OCI-LY1 (cell line): Measurements from ENCODE around the gene LMTK2.
"Not testable (repeated sequence)": the region's sequence is repeated elsewhere in the genome, so short reads cannot be mapped to it uniquely, and the experiment has no call there.

Source experiments
- H2AFZ ChIP-seq: fragments of 200-600 bp; sonication (generic), shearing (Covaris generic); 2 replicates; pipeline ENCODE4 v1.6.0; 2014; ENCODE audit warnings: antibody characterized with exemption, mild to moderate bottlenecking, low read length
- H3F3A ChIP-seq: fragments of 200-600 bp; sonication (generic), shearing (Covaris generic); 2 replicates; pipeline ENCODE4 v1.6.0; 2014; ENCODE audit warnings: mild to moderate bottlenecking, antibody characterized with exemption, low read length, moderate library complexity; ENCODE audit not compliant: insufficient read depth
- H3K27ac ChIP-seq: fragments of 200-600 bp; sonication (generic); 2 replicates; pipeline ENCODE4 v1.5.1; 2014; ENCODE audit warnings: low read length, mixed run types, mild to moderate bottlenecking, low read depth; ENCODE audit not compliant: poor library complexity, severe bottlenecking
- H3K27me3 ChIP-seq: fragments of 200-600 bp; sonication (generic); 2 replicates; pipeline ENCODE4 v1.6.0; 2014; ENCODE audit warnings: antibody characterized with exemption, mild to moderate bottlenecking, low read length, moderate library complexity; ENCODE audit not compliant: insufficient read depth
- H3K36me3 ChIP-seq: fragments of 200-600 bp; sonication (generic); 2 replicates; pipeline ENCODE4 v1.6.1; 2014; ENCODE audit warnings: mild to moderate bottlenecking, antibody characterized with exemption, low read length, moderate library complexity, mixed read lengths; ENCODE audit not compliant: insufficient read depth
- H3K4me1 ChIP-seq: fragments of 200-600 bp; sonication (generic); 2 replicates; pipeline ENCODE4 v1.5.1; 2014; ENCODE audit warnings: mild to moderate bottlenecking, low read length, moderate library complexity; ENCODE audit not compliant: insufficient read depth, severe bottlenecking
- H3K4me2 ChIP-seq: fragments of 200-600 bp; sonication (generic), shearing (Covaris generic); 2 replicates; pipeline ENCODE4 v1.6.1; 2014; ENCODE audit warnings: low read length
- H3K4me3 ChIP-seq: fragments of 200-600 bp; sonication (generic); 2 replicates; pipeline ENCODE4 v1.5.1; 2014; ENCODE audit warnings: low read length, low read depth, mild to moderate bottlenecking, mixed read lengths; ENCODE audit not compliant: poor library complexity, severe bottlenecking
- H3K79me2 ChIP-seq: fragments of 200-600 bp; shearing (Covaris generic); 2 replicates; pipeline ENCODE4 v1.6.1; 2016; ENCODE audit warnings: mixed run types, low read length, mixed read lengths; ENCODE audit not compliant: insufficient read depth
- H3K9ac ChIP-seq: fragments of 200-600 bp; sonication (generic), shearing (Covaris generic); 2 replicates; pipeline ENCODE4 v1.6.1; 2014; ENCODE audit warnings: mild to moderate bottlenecking, low read length, mixed read lengths
- H3K9me2 ChIP-seq: fragments of 200-600 bp; sonication (generic), shearing (Covaris generic); 2 replicates; pipeline ENCODE4 v1.6.1; 2014; ENCODE audit warnings: low read depth, mild to moderate bottlenecking, low read length, mixed read lengths
- H3K9me3 ChIP-seq: fragments of 200-600 bp; shearing (Covaris generic); 2 replicates; pipeline ENCODE4 v1.6.1; 2014; ENCODE audit warnings: low read length, mixed read lengths
- H4K20me1 ChIP-seq: fragments of 200-600 bp; sonication (generic), shearing (Covaris generic); 2 replicates; pipeline ENCODE4 v1.6.0; 2016; ENCODE audit warnings: mild to moderate bottlenecking, low read length; ENCODE audit not compliant: insufficient read depth
- CTCF ChIP-seq: fragments of 200-600 bp; sonication (generic), shearing (Covaris generic); IDR thresholded peaks from 2 replicates; pipeline ENCODE4 v1.5.1; 2017; ENCODE audit warnings: mild to moderate bottlenecking, antibody characterized with exemption, low read length, moderate library complexity, mixed read lengths
- EZH2 ChIP-seq: fragments of 200-600 bp; sonication (generic), shearing (Covaris generic); IDR thresholded peaks from 2 replicates; pipeline ENCODE4 v1.8.0; 2017; ENCODE audit warnings: borderline replicate concordance, mixed run types, mild to moderate bottlenecking, antibody characterized with exemption, low read length, moderate library complexity, mixed read lengths

LMTK2 gene

GRCh38 chr7:98215561-98216495 is 109.2 kb downstream of the LMTK2 start:
- Histone ChIP-seq H3K79me2 (no peaks in the 10 kb centered on the region), H3K36me3 (peaks cover 19% of the 10 kb centered on the region; the same call in 1 of the 2 replicates), H3K4me3 (no peak overlapping the region), H2AFZ (no peak overlapping the region), H4K20me1 (peaks cover 4% of the 10 kb centered on the region), H3F3A (peaks cover 7% of the 10 kb centered on the region; the same call in 1 of the 2 replicates), H3K4me1 (peaks cover 5% of the 10 kb centered on the region), H3K27me3 (peaks cover 19% of the 10 kb centered on the region; the same call in 1 of the 2 replicates), H3K9me3 (peaks cover 5% of the 10 kb centered on the region; the same call in 1 of the 2 replicates), H3K9ac (no peak overlapping the region), H3K9me2 (no peaks in the 10 kb centered on the region), H3K4me2 (no peak overlapping the region), H3K27ac (no peak overlapping the region)
- TF ChIP-seq CTCF (no peak), EZH2 (no peak)

- TF ChIP-seq EZH2 (no peak), CTCF (no peak)
- Histone ChIP-seq H3K9ac (no peak overlapping the region), H2AFZ (no peak overlapping the region), H3K4me1 (no peaks in the 10 kb centered on the region), H3K9me3 (peaks cover 5% of the 10 kb centered on the region; the same call in 1 of the 2 replicates), H3K27me3 (peaks cover 13% of the 10 kb centered on the region; the same call in 1 of the 2 replicates), H3K4me2 (no peak overlapping the region), H3K4me3 (no peak overlapping the region), H3K9me2 (no peaks in the 10 kb centered on the region), H3F3A (peaks cover 7% of the 10 kb centered on the region; the same call in 1 of the 2 replicates), H4K20me1 (peaks cover 4% of the 10 kb centered on the region), H3K36me3 (peaks cover 19% of the 10 kb centered on the region; the same call in 1 of the 2 replicates), H3K27ac (no peak overlapping the region), H3K79me2 (no peaks in the 10 kb centered on the region)
Observed at GRCh38 chr7:98216941-98217622, 110.4 kb downstream of the LMTK2 start.

GRCh38 chr7:98217623-98218582 is 111.2 kb downstream of the LMTK2 start:
- Histone ChIP-seq H2AFZ (no peak overlapping the region), H3K27me3 (peaks cover 13% of the 10 kb centered on the region; the same call in 1 of the 2 replicates), H4K20me1 (peaks cover 4% of the 10 kb centered on the region), H3K4me3 (no peak overlapping the region), H3K9me2 (no peaks in the 10 kb centered on the region), H3K9ac (no peak overlapping the region), H3K4me1 (no peaks in the 10 kb centered on the region), H3F3A (peaks cover 7% of the 10 kb centered on the region; the same call in 1 of the 2 replicates), H3K27ac (no peak overlapping the region), H3K36me3 (peaks cover 19% of the 10 kb centered on the region; the same call in 1 of the 2 replicates), H3K79me2 (no peaks in the 10 kb centered on the region), H3K4me2 (no peak overlapping the region), H3K9me3 (peaks cover 5% of the 10 kb centered on the region; the same call in 1 of the 2 replicates)
- TF ChIP-seq EZH2 (no peak), CTCF (no peak)

GRCh38 chr7:98219382-98219781 is 112.7 kb downstream of the LMTK2 start:
- H3K79me2 ChIP-seq, H3K4me3 ChIP-seq, H3F3A ChIP-seq, H3K27ac ChIP-seq, H3K9me2 ChIP-seq, H2AFZ ChIP-seq, H3K4me2 ChIP-seq, H3K9me3 ChIP-seq, H3K4me1 ChIP-seq, H4K20me1 ChIP-seq, H3K9ac ChIP-seq: not testable (repeated sequence)
- peaks cover 19% of the 10 kb centered on the region; the same call in 1 of the 2 replicates for H3K36me3 ChIP-seq
- peaks cover 13% of the 10 kb centered on the region; the same call in 1 of the 2 replicates for H3K27me3 ChIP-seq
